Measurements from ENCODE around the gene ZBTB7B. TPM values are rescaled to one million over a fixed set of nuclear protein-coding genes. Genes with fewer than 3 reads are reported as not detected.
A peak's percentile ranks its signal among the peaks of the same experiment; 100 is the strongest.

Gene ZBTB7B
- total and polyA plus RNA-seq, 9 of the 15 experiments (the other 6 are each of a cell fraction or from before 2014, with no cell fraction given), result 0.04 to 46.5 (median 15.2) TPM

DNA sequence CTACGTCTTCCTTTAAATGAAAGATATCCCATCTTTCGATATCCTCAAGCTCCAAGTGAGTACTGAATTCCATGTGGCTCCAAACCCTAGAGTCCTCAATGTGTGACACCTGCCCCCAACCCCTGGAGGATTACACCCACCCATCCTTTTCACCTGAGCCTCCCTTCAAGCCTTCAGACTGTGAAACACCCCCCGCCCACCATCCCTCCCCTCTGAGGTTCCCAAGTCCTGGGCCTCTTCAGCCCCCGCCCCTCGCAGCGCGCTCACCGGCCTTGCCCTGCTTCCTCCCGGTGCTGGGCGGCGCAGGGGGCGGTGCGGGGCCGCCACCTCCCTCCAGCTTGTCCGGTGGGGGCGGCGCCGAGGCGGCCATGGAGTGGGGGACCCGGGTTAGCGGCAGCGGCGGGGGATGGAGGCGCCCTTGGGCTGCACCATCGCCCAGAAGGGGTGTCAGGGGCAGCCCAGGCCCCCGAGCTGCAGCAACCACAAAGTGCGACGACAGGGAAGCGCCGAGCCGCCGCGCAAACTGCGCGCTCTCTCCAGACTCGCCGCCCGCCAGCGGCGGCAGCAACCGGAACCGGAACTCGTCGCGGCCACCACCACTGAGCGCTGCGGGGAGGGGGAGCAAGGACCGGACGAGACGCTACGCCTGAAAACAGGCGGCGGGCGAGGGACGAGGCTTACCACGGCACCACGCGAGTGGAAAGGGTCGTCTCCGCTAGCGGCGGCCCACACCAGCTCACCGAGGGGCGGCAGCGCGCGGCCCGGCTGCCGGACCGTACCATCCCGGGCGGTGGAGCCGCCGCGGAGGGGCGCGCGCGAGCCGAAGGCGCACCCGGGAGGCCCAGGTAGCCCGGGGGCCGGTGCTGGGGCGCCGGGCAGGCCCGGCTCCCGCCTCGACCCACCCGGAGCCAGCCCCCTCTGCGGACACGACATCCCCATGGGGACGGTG is 41.1 kb upstream of the ZBTB7B start, which contains the start of gene PYGO2 (continued):
- TF ChIP-seq, protein P1, sequence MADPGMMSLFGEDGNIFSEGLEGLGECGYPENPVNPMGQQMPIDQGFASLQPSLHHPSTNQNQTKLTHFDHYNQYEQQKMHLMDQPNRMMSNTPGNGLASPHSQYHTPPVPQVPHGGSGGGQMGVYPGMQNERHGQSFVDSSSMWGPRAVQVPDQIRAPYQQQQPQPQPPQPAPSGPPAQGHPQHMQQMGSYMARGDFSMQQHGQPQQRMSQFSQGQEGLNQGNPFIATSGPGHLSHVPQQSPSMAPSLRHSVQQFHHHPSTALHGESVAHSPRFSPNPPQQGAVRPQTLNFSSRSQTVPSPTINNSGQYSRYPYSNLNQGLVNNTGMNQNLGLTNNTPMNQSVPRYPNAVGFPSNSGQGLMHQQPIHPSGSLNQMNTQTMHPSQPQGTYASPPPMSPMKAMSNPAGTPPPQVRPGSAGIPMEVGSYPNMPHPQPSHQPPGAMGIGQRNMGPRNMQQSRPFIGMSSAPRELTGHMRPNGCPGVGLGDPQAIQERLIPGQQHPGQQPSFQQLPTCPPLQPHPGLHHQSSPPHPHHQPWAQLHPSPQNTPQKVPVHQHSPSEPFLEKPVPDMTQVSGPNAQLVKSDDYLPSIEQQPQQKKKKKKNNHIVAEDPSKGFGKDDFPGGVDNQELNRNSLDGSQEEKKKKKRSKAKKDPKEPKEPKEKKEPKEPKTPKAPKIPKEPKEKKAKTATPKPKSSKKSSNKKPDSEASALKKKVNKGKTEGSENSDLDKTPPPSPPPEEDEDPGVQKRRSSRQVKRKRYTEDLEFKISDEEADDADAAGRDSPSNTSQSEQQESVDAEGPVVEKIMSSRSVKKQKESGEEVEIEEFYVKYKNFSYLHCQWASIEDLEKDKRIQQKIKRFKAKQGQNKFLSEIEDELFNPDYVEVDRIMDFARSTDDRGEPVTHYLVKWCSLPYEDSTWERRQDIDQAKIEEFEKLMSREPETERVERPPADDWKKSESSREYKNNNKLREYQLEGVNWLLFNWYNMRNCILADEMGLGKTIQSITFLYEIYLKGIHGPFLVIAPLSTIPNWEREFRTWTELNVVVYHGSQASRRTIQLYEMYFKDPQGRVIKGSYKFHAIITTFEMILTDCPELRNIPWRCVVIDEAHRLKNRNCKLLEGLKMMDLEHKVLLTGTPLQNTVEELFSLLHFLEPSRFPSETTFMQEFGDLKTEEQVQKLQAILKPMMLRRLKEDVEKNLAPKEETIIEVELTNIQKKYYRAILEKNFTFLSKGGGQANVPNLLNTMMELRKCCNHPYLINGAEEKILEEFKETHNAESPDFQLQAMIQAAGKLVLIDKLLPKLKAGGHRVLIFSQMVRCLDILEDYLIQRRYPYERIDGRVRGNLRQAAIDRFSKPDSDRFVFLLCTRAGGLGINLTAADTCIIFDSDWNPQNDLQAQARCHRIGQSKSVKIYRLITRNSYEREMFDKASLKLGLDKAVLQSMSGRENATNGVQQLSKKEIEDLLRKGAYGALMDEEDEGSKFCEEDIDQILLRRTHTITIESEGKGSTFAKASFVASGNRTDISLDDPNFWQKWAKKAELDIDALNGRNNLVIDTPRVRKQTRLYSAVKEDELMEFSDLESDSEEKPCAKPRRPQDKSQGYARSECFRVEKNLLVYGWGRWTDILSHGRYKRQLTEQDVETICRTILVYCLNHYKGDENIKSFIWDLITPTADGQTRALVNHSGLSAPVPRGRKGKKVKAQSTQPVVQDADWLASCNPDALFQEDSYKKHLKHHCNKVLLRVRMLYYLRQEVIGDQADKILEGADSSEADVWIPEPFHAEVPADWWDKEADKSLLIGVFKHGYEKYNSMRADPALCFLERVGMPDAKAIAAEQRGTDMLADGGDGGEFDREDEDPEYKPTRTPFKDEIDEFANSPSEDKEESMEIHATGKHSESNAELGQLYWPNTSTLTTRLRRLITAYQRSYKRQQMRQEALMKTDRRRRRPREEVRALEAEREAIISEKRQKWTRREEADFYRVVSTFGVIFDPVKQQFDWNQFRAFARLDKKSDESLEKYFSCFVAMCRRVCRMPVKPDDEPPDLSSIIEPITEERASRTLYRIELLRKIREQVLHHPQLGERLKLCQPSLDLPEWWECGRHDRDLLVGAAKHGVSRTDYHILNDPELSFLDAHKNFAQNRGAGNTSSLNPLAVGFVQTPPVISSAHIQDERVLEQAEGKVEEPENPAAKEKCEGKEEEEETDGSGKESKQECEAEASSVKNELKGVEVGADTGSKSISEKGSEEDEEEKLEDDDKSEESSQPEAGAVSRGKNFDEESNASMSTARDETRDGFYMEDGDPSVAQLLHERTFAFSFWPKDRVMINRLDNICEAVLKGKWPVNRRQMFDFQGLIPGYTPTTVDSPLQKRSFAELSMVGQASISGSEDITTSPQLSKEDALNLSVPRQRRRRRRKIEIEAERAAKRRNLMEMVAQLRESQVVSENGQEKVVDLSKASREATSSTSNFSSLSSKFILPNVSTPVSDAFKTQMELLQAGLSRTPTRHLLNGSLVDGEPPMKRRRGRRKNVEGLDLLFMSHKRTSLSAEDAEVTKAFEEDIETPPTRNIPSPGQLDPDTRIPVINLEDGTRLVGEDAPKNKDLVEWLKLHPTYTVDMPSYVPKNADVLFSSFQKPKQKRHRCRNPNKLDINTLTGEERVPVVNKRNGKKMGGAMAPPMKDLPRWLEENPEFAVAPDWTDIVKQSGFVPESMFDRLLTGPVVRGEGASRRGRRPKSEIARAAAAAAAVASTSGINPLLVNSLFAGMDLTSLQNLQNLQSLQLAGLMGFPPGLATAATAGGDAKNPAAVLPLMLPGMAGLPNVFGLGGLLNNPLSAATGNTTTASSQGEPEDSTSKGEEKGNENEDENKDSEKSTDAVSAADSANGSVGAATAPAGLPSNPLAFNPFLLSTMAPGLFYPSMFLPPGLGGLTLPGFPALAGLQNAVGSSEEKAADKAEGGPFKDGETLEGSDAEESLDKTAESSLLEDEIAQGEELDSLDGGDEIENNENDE (IDR thresholded peaks at IDR 0.05; ENCODE audit: low read depth, low read length), result no peak
- TF ChIP-seq, protein P2, sequence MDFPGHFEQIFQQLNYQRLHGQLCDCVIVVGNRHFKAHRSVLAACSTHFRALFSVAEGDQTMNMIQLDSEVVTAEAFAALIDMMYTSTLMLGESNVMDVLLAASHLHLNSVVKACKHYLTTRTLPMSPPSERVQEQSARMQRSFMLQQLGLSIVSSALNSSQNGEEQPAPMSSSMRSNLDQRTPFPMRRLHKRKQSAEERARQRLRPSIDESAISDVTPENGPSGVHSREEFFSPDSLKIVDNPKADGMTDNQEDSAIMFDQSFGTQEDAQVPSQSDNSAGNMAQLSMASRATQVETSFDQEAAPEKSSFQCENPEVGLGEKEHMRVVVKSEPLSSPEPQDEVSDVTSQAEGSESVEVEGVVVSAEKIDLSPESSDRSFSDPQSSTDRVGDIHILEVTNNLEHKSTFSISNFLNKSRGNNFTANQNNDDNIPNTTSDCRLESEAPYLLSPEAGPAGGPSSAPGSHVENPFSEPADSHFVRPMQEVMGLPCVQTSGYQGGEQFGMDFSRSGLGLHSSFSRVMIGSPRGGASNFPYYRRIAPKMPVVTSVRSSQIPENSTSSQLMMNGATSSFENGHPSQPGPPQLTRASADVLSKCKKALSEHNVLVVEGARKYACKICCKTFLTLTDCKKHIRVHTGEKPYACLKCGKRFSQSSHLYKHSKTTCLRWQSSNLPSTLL (IDR thresholded peaks at IDR 0.05), result no peak
- TF ChIP-seq GABPB1 (CRISPR knock-in tag; IDR thresholded peaks at IDR 0.05) (peak; percentile 95), HDAC1 (IDR thresholded peaks at IDR 0.05) (peak in 1 of 2 experiments; percentile 88; a peak in 2 of 4 replicates), SUPT5H (IDR thresholded peaks at IDR 0.05) (peak; percentile 91), ZNF644 (tag; IDR thresholded peaks at IDR 0.05; ENCODE audit: low read depth) (no peak)
- TF ChIP-seq, protein P3, sequence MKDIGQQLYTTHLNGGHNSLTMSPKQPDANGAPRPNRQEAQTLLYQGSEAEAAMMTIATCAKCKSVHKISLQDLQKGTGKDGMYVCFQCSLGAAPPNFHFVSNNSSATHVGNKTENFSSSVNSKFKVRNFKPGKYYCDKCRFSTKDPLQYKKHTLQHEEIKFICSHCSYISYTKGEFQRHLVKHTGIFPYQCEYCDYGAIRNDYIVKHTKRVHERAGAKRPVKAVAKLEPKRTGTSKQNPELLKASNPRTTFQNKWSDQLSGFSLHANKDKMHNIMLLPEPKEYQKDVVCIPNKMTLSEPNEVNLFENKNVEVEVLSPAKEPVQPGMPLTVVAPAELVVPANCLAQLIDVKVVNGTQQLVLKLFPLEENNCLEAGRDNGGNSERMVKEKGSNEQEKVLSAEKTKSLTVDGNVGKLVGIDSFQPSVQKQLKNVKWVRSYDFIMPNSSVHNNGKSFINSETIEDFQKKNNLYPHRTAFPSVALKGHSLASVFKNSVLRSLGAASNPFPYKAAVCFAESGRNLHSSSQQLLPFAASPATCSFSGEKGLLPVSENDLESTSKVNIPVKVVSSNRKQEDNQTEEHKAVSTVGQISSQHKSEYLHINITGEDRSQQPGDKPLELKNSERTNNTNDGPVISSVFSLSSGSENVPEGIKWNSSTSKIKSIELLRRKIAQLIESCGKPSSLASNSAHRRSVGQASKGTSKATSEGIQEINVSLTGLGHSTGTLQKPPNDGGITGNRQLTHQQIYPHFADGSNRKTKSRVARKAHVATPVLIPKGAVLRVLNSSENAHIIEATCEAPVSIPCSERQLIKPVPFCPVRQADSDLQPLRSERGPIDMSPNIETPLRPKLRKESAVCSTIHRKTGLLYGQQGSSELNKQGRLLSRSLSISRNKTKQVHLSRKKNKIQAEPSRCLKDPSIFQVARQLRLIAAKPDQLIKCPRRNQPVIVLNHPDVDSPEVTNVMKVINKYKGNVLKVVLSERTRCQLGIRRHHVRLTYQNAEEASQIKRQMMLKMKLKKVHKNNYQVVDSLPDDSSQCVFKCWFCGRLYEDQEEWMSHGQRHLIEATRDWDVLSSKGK (CRISPR knock-in tag; IDR thresholded peaks at IDR 0.05), result no peak

Measured in K562 (cell line).